Right kidney (tissue), 1 donor: ENCODE results near the gene GPSM1.
"Not testable (repeated sequence)": the region's sequence is repeated elsewhere in the genome, so short reads cannot be mapped to it uniquely, and the experiment has no call there.

ENCODE experiments used
- DNase-seq: peaks from one replicate; pipeline ENCODE4 v3.0.0-alpha.2; 2016

GPSM1 gene

GRCh38 chr9:136318111-136318775 is 9.1 kb upstream of the GPSM1 start:
- no peak for DNase-seq

DNA sequence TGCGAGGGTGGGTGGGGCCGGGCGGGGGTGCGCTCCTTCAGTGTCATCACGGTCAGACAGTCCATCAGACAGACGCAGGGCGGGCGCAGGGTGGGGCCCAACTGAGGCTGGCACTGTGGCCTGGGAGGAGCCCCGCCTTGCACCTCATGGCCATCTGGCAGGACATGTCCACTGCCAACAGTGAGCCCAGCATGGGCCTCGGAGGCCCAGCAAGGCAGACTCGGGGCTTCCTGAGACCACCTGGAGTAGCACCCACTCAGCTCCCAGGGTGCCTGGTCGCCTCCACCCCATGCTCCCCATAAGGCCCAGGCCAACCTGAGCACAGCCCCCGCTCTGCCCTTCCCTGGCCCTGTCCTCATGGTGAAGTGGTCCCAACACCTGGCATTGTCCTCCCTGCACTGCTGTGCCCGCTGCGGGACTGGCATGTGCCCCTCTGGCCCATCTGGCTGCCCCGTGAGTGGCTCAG is 8.5 kb upstream of the GPSM1 start:
- no peak for DNase-seq

- DNase-seq, result not testable (repeated sequence)
Measured at GRCh38 chr9:136319244-136319643, 8.1 kb upstream of the GPSM1 start.

- not testable (repeated sequence) for DNase-seq
Measured at GRCh38 chr9:136319955-136320354, 7.4 kb upstream of the GPSM1 start.

DNA sequence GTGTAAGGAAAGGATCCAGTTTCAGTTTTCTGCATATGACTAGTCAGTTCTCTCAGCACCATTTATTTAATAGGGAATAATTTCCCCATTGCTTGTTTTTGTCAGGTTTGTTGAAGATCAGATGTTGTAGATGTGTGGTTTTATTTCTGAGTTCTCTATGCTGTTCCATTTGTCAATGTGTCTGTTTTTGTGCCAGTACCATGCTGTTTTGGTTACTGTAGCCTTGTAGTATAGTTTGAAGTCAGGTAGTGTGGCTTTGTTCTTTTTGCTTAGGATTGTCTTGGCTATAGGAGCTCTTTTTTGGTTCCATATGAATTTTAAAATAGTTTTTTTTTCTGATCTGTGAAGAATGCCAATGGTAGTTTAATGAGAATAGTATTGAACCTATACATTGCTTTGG is 6.4 kb upstream of the GPSM1 start:
- DNase-seq, result not testable (repeated sequence)

- no peak for DNase-seq
Measured at GRCh38 chr9:136321561-136321960, 5.8 kb upstream of the GPSM1 start.

DNA sequence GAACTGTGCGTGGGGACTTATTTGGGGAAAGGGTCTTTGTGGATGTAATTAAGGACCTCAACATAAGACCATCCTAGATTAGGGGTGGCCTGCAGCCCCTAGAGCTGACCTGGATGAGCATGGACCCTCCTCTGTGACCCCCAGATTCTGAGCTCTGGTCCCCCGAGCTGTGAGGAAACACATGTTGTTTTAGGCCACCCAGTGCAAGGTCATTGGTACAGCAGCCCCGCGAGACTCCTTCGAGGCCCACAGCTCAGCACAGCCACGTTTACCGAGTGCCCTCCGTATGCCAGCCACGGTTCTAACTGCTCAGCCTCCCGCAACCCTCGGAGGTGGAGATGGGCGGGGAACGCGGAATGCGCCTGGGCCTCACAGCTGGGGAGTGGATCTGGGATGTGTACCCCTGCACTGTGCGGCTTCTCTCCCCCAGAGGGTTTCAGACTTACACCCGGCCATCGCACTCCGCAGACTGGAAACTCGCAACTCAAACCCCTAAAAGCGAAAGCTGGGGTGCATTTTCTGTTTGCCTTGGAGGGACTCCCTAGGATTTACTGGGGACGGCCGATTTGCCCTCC is 4.5 kb upstream of the GPSM1 start:
- DNase-seq, result no peak

GRCh38 chr9:136323371-136323789 is 4.0 kb upstream of the GPSM1 start:
- DNase-seq, result no peak

GRCh38 chr9:136324501-136325300 is 2.6 kb upstream of the GPSM1 start:
- no peak for DNase-seq

GRCh38 chr9:136325358-136325757 is 2.0 kb upstream of the GPSM1 start:
- no peak for DNase-seq

DNA sequence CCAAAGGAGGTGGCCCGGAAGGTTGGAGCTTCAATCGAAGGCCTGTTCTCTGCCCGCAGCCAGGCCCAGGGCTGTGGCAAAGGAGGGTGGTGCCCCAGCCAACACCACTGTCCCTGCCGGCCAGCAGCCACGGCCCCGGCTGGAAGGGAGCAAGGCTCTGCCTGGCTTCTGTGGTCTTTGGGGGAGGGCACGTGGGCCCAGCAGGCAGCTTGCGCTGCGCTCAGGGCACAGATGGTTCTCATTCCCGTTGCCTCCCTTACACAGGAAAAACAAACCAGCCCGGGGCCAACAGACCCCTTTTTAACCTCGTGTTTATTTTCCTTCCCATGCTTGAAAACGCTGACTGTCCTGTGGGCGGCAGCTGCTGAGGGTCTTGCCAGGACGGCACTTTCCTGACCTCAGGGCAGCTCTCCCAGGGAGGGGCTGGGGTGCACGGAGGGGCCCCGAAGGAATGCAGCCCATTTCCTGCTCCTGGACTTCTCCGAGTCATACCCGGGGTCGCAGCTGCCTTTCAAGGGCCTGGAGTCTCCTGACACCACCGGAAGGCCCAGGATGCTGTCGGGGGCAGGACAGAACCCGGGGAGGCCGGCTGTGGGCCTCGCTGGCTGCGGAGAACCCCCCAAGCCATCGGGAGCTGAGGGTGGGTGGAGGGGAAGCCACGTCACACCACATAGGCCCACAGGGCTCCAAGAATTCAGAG is 1.1 kb upstream of the GPSM1 start:
- DNase-seq, result peak; percentile 81

- peak; percentile 72 for DNase-seq
Measured at GRCh38 chr9:136326761-136327303, 507 bp upstream of the GPSM1 start.

DNA sequence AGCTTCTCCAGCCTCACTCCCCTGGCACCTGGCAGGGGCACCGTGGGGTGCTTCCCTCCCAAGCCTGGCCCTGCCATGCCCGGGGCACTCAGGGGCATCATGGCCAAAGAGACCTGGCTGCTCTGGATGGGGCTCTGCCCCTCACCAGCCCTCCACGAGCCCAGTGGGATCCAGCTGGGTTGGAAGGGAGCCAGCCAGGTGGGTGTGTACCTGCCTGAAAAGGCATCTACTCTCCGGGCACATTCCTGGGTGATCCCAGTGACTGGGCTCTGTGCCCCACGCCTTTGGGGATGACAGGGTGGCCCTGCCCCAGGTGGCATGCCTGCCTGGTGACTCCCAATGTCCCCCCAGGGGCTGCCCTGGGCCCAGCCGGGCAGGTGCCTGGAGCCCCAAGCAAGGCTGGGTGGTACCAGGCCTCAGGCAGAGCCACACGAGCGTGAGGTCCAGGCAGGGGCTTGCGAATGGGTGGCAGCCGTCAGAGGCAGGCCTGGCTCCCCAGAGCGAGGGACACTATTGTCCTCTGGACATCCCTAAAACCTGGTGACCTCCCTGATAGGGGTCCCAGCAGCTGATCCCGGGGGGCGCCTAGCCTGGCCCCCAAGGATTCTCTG is 777 bp downstream of the GPSM1 start:
- DNase-seq, result no peak

- no peak for DNase-seq
Measured at GRCh38 chr9:136328622-136329041, 1.3 kb downstream of the GPSM1 start.

DNA sequence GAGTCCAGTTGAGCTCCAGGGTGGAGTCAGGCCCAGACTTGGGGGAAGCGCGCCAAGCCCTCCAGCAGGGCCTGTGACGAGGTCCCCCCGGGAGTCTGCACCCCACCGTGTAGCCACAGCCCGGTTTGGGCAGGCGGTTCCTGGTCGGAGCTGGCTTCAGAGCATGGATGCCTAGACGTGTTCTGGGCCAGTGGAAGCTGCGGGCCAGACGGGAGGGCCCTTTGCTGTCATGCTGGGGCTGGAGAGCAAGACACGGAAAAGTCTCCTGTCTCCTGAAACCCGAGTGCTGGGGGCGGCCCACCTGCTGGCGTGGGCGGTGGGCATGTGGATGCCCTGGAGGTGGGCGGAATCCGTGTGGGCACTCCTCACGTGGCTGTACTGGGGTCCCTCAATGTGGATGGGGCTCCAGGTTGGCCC is 1.9 kb downstream of the GPSM1 start:
- no peak for DNase-seq

DNA sequence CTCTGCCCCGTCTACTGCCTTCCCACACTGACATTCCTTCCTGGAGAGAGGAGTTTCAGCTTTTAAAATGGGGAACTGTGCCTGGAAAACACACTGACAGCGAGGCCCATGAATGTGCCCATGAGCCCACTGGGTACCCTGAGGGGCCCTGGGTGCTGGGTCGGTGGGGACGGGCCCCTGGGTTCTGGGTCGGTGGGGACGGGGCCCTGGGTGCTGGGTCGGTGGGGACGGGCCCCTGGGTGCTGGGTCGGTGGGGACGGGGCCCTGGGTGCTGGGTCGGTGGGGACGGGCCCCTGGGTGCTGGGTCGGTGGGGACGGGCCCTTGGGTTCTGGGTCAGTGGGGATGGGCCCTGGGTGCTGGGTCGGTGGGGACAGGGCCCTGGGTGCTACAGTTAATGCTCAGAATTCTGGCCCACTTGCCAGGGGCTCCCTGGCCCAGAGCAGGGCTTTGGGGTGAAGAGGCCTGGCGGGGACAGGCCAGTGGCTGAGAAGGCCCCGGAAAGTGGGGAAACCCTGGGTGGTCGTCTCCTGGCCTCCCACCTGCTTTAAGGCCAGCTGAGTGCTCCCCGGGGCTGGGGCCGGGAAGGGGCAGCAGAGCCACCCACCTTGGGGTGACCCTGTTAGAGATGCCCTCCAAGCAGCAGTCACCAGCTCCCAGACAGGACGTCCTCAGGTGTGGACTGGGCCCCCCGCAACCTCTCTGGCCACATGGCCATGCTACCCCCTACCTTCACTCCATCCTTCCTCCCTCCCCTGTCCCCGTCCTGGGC is 2.5 kb downstream of the GPSM1 start:
- DNase-seq, result no peak

DNA sequence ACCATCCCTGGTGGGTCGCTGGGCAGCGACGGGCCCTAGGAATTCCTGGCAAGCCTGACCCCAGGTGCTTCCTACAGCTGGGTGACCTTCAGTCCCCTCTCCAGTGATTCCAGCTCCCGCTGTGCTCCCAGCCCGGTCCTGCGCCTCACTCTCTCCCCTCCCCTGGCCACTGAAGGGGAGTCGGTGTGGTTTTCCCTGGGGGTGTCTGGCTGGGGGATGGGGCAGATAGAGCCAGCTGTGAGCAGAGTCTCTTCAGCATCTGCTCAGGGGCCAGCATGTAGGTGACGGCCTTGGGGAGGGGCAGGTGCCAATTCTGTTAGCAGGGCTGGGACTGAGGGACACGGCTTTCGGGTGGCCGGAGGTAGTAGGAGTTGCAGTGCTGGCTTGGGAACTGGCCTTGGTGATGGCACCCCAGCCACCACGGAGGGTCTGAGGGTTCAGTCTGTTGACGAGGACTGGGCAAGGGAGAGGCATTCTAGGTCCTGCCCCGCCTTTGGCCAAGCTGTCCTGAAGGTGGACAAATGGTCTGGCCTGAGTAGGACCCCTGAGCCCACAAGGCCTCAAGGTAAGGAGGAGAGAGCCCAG is 3.2 kb downstream of the GPSM1 start:
- DNase-seq, result no peak

DNA sequence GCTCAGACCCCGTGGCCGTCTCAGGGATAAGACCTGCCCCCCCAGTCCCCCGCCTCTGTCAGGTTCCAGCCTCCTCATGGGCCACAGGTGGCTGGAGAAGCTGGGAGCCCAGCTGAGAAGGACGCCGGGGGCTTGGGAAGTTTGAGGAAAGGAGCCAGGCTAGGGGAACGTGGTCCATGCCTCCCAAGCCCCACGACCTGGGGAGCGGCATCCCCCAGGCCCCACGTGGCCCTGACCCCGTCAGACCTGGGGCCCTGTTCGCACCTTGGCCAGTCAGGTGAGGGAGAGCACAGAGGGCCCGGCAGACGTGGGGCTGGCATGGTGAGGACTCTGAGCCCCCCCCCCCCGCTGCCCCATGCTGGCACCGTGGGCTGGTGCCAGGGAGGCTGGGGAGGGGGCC is 3.7 kb downstream of the GPSM1 start:
- no peak for DNase-seq

GRCh38 chr9:136331556-136332481 is 4.5 kb downstream of the GPSM1 start:
- no peak for DNase-seq
